GM21825 (cell line): ENCODE measurements around the gene PSAT1.

Source experiments
- ATAC-seq: cut with Tn5 transposase; IDR thresholded peaks from one replicate; pipeline ENCODE4 v1.9.1; 2021; ENCODE audit warnings: mild to moderate bottlenecking, moderate library complexity; ENCODE audit not compliant: unreplicated experiment

Gene PSAT1

DNA sequence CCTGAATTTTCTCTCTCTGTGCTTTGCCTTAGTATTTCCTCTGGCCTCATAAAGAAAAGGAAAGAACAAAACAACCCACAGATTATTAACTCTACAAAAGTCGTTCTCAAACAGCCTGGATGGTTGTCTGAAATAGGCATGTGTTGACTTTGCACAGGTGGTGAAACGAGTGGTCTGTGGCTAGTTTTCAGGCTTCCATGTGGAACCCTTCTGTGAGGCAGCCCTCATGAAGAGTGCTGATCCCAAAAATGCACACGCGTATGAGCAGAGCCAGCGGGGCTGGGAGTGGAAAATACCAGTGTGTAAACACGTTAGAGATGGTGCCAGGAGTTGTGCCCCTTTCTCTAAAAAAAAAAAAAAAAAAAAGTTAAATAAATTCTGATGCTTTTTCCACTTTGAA lies 4.9 kb upstream of the PSAT1 start:
- ATAC-seq = no peak

DNA sequence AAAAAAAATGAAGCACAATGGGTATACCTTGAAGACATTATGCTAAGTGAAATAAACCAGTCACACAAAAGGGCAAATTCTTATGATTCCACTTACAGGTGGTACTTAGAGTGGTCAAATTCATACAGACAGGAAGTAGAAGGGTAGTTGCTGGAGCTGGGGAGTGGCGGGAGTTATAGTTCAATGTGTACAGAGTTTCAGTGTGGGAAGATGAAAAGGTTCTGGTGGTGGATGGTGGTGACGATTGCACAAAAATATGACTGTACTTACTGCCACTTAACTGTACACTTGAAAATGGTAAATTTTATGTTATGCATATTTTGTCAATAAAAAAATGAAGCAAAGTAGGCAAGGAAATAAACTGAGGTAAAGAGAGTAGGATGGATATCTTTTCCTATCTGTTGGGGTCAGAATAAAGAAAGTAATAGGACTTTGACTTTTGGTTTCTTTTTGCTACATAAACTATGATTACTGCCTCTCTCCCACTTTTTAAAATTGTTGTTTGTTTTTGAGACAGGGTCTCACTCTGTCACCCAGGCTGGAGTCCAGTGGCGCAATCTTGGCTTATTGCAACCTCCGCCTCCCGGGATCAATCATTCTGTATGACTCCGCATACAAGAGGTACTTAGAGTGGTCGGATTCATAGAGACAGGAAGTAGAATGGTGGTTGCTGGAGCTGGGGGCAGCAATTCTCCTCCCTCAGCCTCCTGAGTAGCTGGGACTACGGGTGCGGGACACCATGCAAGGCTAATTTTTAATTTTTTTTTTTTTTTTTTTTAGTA lies 4.0 kb upstream of the PSAT1 start:
- no peak for ATAC-seq

DNA sequence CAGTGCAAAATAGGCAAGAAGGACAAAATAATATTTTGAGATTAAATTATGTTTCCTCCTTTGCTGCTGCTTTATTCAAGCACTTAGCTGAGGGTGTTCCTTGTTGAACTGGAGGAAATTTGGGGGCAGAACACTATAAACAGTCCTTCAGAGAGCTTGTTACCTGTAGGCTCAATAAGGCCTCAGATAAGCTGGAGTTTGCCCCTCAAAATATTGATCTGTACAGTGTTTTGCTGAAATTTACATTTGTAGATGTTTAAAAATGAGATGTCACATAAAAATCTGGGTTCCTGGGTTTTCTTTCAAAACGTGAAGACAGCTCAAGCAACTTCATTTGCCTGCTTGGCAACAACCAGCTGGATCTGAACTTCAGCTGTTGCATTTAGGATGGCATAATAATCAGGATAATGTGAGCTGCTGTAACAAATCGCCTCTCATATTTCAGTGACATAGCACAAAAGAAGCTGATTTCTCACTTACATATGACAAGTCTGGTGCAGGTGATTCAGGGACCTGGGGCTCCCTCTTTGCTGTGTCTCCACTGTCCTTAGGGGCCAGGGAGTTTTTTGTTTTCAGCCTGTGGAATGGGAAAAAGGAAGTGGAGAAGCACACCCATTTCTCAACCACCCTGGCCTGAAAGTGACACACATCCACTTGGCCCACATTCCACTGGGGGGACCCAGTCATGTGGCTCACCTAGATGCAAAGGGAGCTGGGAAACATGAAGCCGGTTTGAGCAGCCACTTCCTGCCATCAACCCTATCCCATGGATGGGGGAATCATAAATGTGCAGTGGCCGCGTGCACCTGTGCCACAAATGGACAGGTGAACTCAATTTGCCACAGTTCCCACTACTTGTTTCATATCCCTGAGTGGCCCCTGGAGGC lies 2.4 kb upstream of the PSAT1 start:
- no peak for ATAC-seq

DNA sequence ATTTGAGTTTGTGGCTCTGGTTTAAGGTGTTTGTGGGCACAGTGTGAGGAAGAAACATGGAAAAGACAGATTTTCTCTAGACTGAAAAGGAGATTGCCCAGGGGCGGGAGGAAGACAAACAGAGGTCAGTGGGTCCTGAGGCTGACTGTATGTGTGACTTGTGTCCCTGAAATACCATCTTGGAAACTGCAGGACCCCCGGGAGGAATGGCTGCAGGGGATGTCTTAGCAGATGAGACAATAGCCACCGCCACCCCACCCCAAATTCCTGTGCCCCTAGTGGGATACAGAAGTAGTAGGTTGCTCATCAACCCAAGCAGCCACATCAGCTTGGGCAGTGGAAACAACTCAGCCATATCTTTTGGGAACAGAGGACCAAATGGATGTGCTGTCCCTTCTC lies 1.7 kb upstream of the PSAT1 start:
- ATAC-seq = no peak

DNA sequence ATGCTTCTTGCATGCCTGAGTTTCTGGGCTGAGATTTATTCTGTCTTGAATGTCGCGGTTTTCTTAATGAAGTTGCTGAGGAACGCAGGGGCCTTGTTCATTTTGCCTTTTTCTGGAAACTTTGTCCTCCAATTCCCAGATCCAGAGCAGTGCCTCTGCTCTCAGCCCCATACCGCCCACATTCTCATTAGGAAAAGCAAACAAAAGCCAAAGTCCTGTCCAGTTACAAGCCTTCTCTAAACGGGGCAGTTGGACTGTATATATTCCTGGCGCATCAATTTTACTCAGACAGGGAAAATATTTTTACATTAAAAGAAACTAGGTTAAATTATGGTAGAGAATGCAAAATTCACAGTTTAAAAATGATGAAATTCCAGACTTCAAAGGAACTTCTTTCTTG lies 1.2 kb upstream of the PSAT1 start:
- ATAC-seq = no peak

DNA sequence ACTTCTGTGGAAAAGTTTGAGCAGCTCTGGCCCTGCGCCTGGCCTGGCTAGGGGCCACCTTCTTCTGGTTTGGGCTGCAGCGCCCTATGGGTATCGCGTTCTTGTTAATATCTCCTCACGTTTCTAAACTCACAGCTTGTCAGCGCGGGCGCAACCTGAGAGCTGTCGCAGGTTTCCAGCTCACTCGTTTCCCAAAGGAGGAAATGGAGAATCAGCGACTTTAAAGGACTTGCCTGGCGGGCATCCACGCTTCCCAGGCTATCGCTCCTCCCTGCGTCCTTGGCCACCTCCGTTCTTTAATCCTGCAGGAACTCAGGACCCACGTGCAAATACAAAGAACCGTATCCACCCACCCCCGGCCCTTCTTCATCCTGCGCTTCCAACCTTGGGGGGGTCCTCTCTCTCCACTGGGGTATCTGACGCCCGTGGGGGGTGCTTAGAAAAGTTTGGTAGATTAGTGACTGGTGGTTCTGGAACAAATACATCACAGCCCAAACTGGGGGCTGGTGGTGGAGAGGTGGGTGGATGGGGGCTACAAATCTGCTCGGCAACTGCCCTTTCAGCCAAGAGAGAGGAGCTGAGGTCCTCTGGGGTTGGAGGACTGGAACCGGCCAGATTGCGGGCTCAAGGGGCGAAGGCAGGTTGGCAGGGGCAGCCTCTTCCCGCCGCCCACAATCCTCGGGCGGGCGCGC lies 578 bp upstream of the PSAT1 start:
- ATAC-seq = no peak

DNA sequence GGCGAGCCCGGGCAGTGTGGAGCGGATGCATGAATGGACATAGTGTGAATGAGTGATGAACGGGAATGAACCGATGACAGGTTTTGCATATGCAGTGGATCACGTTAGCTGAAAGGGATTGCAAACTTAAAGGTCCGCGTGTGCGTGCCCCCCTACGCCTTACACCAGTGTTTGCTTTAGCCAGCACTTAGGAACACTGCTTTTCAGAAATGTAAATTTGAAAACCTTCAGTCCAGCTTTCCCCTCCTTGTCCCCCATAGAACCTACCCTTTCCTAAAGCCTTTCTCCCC lies 692 bp downstream of the PSAT1 start:
- no peak for ATAC-seq

DNA sequence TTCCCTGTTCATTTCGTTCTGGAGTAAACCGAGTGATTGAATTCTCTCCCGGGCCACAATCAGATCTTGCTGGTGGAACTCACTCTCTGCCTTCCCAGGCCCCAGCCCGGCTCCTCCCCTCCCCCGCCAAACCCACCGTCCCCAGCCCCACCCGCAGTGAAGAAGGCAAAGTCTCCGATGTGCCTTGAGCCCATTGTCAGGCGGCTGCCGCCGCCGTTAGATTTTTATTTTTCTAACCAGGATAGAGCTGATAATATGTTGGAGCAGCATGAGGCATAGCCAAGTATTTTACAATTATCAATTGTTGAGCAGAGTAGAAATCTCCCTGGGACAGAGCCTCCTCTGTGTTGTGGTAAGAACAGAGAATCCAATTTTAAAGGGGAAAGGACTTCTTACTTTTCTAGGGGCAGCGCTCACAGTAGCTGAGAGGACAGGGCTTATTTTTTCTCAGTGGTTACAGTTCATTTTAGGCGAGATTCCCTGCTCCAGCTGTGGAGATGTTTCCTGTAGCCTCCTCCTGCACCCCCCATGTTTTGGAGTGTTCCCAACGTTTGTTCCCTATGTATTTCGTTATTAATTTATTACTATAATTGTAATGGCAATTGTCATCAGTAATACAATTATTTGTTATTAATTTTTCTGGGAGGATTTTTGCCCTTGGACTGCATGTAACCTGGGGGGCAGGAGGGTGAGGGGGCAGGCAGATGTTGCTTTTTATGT lies 1.3 kb downstream of the PSAT1 start:
- no peak for ATAC-seq

DNA sequence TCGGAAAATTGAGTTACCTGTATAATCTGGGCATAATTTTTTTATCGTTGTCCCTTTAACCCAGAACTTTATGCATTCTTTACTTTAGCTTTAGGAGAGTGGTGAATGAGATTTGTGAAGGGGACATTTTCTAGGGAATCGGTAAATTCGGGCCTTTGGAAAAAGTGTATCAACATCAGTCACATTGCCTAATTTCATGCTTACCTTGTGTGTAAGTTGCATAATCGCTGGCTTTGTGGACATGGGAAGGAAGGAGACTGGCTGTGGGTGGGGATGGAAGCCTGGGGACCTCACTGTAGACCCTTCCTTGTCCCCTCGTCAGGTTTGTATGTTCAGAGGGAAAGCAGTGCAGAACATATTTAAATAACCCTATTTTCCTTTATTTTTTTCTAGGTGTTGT lies 3.3 kb downstream of the PSAT1 start:
- ATAC-seq = no peak

DNA sequence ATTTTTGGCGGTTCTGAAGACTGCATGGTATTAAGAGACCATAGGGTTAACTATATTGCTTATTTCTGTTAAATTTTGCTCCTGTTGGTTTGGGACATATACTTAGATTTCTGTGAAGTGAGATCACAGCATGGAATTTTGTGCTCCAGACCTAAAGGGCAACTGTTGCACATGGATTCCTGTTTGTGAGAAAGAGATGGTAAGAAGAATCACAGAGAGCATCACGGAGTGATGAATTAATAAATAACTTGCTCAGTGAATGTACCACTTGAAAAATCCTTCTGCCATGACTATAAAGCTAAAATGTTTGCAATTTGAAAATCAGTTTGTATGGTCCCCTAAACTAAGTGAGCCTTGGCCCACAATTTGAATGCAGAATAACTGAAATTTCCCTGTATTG lies 4.5 kb downstream of the PSAT1 start:
- ATAC-seq = no peak

DNA sequence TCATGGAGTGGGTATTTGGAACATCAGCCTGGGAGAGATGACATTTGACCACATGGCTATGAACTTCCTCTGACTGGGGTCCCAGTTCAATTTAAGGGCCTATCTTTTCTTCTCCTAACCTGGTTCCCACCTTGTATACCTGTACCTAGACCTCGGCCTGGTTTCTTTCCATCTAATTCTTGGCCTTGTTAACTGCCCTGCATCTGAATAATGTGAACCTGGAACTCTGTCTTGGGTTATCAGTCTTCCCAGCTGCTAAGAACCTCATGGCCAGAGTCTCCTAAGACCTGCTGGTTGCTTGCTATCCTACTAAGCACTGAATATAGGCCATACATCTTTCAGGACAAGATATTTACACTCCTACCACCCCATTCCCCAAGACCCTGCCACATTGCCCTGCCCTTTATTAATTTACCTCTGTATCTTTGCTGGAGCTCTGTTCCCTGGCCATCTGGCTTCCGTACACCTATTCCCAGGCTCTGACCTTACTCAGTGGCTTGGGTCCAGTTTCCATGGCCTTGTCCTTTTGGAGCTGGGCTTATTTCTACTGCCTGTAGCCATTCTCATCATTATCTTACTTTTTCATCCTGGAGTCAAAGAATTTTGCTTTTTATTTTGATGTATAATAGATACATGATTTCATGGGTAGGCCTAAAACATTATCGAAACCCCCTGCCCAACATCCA lies 6.6 kb downstream of the PSAT1 start:
- ATAC-seq = no peak

DNA sequence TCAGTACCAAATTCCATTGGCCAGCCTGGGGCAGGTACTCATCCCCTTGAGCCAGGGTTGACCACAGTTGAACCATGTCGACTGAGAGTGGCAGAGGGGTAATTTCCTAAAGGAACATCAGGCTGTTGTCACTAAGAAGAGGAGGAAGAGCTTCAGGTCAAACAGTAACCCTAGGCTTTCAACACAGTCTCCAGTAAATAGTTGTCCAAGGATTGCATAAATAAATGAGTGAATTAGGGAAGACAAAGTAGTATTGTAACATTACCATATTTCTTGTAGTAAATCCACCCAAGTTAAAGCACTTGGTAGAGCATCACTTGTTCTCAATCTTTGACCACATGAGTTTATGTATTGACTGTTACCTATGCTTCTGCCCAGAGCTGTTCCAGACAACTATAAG lies 7.4 kb downstream of the PSAT1 start:
- no peak for ATAC-seq

DNA sequence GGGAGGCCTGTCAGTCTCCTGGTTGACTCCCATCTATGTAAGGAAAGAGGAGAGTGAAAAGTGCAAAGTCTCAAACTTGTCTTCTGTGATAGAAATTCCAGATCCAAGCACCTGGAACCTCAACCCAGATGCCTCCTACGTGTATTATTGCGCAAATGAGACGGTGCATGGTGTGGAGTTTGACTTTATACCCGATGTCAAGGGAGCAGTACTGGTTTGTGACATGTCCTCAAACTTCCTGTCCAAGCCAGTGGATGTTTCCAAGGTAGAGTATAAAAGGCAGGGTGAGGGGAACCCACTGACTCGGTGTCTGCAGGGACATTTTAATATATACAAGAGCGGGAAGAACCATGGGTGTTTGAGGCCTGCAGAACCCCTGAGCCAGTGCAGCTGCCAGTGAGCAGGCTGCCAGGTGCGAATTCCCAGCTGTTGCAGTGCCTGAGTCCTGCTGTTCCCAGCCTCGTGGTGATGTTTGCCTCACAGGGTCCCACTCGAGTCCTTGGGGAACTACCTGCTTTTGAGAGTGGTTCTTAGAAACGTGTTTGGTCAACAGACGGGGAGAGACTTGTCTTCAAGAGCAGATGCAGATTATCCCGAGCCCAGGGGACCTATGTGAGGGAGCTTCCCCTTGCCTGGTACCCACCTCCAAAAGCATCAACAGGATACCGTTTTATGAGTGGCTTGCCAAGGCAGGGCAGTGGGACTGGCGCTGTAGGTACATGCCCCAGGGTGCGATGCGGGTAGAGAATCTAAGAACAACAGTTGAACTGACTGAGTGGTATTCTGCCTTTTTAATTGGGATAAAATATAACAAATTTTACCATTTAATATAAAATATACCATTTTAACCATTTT lies 9.5 kb downstream of the PSAT1 start:
- ATAC-seq = no peak

DNA sequence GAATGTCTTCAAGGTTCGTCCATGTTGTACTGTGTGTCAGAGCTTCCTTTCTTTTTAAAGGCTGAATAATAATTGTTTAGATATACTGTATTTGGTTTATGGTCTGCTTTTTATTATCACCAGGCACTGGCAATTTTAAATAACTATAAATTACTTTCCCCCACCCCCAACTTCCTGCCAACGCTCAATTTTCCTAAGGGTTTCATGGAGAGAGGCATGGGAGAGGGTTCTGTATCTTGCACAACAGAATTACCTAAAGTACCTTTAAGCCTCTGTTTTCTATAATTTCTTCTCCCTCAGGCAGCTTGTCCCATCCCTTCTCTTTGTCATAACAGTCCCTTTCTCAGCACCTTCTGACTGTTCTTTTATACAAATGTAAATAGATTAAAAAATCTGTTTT lies 10.4 kb downstream of the PSAT1 start:
- ATAC-seq = no peak

DNA sequence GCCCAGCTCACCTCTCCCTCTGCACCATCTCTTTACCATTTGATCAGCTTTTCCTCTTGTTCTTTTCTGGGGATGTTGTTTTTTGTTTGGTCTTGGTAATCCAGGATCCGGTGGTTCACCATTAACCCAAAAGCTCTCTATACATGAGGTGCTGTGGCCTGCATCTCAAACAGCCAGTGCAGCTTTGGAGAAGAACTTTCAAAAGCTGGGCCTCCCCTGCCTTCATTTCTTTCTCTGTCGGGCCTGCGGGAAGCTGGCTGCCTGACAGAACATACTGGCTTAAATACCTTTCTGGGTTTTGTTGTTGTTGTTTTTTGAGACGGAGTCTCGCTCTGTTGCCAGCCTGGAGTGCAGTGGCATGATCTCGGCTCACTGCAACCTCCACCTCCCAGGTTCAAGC lies 12.1 kb downstream of the PSAT1 start:
- ATAC-seq = no peak

DNA sequence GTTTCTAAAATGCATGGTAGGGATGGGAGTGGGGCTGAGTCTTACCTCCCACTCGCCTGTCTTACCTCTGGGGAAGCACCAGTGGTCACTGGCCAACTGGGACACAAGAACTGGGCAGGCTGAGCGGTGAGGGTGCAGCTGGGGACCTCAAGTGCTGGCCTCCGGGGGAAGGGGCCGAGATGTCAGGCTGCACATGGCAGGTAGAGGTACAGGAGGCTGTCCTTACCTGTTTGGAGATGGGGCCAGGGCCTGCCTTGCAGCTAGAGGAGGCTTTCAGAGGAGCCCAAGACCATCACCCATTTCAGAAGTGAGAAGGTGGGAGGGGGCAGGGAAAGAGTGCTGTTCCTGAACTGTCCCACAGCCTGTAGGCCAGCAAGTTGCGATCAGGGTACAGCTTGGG lies 14.2 kb downstream of the PSAT1 start:
- ATAC-seq = no peak

DNA sequence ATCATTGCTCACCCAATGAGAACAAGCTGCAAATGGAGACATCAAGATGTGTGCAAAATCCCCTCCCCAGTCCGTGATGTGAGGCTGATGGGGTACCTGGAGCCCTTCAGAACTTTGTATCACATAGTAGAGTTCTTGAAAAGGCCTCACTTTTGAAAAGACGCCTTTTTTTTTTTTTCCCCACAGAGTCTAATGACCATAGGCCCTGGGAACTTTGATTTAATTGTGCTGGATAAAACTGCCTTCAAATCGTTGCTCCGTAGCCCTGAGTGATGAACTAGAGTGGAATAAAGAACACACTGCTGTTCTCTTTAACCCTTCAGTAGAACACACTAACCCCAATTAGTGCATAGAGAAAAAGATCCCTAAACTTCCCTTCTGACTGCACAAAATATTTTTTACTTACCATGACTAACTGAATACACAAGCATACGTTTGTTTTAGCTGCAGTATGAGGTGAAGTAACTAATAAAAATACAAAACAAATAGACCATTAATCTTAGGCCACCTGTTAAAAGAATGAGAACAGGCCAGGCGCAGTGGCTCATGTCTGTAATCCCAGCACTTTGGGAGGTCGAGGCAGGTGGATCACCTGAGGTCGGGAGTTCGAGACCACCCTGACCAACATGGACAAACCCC lies 15.1 kb downstream of the PSAT1 start:
- ATAC-seq = no peak

DNA sequence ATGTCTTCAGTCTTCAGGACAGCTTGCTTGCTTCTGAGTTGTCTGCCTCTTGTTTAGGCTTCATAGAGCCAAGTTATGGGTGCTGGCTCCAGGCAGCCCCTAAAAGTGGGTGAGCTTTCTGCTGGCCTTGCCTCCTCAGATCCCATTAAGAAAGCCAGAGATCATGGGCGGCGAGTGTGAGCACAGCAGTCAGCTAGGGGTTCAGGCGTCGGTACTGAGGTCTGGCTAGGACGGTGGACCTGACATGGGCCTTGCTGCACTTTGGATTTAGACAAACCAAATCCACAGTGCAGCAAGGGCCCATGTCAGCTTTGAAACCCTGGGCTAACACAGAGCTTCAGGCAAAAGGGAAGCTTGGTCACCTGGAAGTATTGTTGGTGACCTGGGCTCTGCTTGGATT lies 17.6 kb downstream of the PSAT1 start:
- no peak for ATAC-seq
